Breast epithelium (tissue), 4 donors: ENCODE measurements around the gene MAD1L1. TPM values are rescaled to one million over a fixed set of nuclear protein-coding genes. Genes with fewer than 3 reads are reported as not detected.

ENCODE experiments used
- DNase-seq, 2 donors: peaks; one replicate each; pipeline ENCODE4 v3.0.0-alpha.2; 2019; ENCODE audit warnings: low spot score in 2 of 2
- H3K27ac ChIP-seq, 2 donors: fragments of 200-600 bp; sonication (generic) in 1 of 2; one replicate each; pipeline ENCODE4 v1.5.1; 2016 to 2019; ENCODE audit warnings: mild to moderate bottlenecking in 1 of 2
- H3K27me3 ChIP-seq, 2 donors: fragments of 200-600 bp; sonication (generic) in 1 of 2; one replicate each; pipeline versions ENCODE4 v1.5.1 to v1.6.0; 2017 to 2019; ENCODE audit warnings: control low read depth in 1 of 2, mild to moderate bottlenecking in 1 of 2
- H3K36me3 ChIP-seq: fragments of 200-600 bp; one replicate; pipeline ENCODE4 v1.5.1; 2019
- H3K4me1 ChIP-seq, 2 donors: fragments of 200-600 bp; sonication (generic); one replicate each; pipeline ENCODE4 v1.5.1; 2016 to 2019; ENCODE audit warnings: control low read depth in 1 of 2
- H3K4me3 ChIP-seq, 3 donors: fragments of 200-600 bp; sonication (generic); 1 replicate in 2 of 3; 2 replicates in 1 of 3; pipeline ENCODE4 v1.5.1; 2016 to 2019; ENCODE audit warnings: mild to moderate bottlenecking in 3 of 3, moderate library complexity in 2 of 3
- H3K9me3 ChIP-seq, 2 donors: fragments of 200-600 bp; sonication (generic) in 1 of 2; one replicate each; pipeline ENCODE4 v1.5.1; 2016 to 2019; ENCODE audit warnings: control low read depth in 1 of 2
- POLR2A ChIP-seq: fragments of 450-650 bp; IDR thresholded peaks from one replicate; pipeline ENCODE4 v1.6.1; 2016; ENCODE audit warnings: antibody characterized with exemption, mild to moderate bottlenecking, moderate library complexity
- POLR2AphosphoS5 ChIP-seq, 3 donors: sonication (generic); formaldehyde crosslinking; IDR thresholded peaks; one replicate each; pipeline ENCODE4 v1.6.1; 2017; ENCODE audit warnings: antibody characterized with exemption in 3 of 3
- intact Hi-C: fragments of 100-400 bp; cut with DNase I; formaldehyde crosslinking; loops from one replicate; pipeline ENCODE4 v1.15.1; 2023; ENCODE audit warnings: low total_unique reads
- total RNA-seq, 3 donors: library from RNA; depleted of rRNA; stranded (reverse); fragments of >200 nt; gene quantifications; one replicate each; pipeline ENCODE4 v1.1.0, GENCODE V29; 2016
- TF ChIP-seq, protein P1 (sequence below), 3 donors: fragments of 450-650 bp; IDR thresholded peaks; one replicate each; pipeline ENCODE4 v1.5.1; 2016 to 2017; ENCODE audit warnings: antibody characterized with exemption in 3 of 3, mild to moderate bottlenecking in 3 of 3, moderate library complexity in 3 of 3

Gene MAD1L1
- total RNA-seq, 3 donors from 2014 or later = 27.7 to 33.9 (median 28.8) TPM

DNA sequence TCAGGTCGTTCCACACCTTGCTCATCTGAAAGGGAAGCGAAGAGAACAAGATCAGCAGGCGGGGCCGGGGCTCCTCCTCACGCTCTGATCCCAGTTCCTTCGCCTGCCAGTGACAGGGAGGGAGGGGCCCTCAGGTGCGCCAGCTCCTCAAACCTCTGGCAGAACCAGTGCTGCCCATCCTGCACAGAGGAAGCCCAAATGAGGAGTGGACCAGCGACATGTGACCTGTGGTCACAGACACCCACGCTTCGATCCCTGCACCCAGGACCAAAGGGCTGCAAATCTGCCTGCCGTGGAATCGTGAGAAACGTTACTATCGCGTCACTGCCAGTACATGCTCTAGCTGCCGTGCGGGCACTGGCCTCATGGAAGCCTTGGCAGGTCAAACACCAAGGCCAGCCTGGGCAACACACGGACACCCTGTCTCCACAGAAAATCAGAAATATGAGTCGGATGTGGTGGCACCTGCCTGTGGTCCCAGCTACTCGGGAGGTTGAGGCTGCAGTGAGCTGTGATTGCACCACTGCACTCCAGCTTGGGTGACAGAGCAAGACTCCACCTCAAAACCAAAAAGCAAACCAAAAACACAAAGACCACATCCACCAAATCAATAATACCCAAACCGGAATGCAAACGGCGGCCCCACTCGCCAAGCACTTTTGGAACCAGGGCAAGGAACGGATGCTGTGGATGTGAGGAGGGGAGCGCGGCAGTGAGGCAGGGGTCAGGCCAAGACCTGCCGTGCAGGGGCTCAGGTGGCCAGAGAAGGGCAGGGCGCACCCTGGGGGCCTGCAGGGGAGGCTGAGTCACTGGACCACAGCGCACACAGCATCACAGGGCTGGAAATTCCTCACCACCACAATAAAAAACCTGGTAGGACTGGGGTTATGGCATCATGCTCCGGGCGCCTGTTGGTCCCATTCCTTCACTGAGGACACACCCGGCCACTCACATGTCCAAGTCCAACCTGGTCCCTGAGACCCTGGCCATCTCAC lies 22.7 kb upstream of the MAD1L1 start:
- no peak for TF ChIP-seq POLR2A
- TF ChIP-seq POLR2AphosphoS5 (IDR thresholded peaks at IDR 0.05) = no peak
- TF ChIP-seq, protein P1, sequence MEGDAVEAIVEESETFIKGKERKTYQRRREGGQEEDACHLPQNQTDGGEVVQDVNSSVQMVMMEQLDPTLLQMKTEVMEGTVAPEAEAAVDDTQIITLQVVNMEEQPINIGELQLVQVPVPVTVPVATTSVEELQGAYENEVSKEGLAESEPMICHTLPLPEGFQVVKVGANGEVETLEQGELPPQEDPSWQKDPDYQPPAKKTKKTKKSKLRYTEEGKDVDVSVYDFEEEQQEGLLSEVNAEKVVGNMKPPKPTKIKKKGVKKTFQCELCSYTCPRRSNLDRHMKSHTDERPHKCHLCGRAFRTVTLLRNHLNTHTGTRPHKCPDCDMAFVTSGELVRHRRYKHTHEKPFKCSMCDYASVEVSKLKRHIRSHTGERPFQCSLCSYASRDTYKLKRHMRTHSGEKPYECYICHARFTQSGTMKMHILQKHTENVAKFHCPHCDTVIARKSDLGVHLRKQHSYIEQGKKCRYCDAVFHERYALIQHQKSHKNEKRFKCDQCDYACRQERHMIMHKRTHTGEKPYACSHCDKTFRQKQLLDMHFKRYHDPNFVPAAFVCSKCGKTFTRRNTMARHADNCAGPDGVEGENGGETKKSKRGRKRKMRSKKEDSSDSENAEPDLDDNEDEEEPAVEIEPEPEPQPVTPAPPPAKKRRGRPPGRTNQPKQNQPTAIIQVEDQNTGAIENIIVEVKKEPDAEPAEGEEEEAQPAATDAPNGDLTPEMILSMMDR (IDR thresholded peaks at IDR 0.05) = no peak
- Histone ChIP-seq H3K27me3 (no peaks in the 10 kb centered on the region), H3K27ac (no peak overlapping the region), H3K36me3 (no peaks in the 10 kb centered on the region), H3K9me3 (no peaks in the 10 kb centered on the region), H3K4me1 (no peaks in the 10 kb centered on the region), H3K4me3 (no peak overlapping the region)
- DNase-seq = no peak
- intact Hi-C loops = no loop called here

DNA sequence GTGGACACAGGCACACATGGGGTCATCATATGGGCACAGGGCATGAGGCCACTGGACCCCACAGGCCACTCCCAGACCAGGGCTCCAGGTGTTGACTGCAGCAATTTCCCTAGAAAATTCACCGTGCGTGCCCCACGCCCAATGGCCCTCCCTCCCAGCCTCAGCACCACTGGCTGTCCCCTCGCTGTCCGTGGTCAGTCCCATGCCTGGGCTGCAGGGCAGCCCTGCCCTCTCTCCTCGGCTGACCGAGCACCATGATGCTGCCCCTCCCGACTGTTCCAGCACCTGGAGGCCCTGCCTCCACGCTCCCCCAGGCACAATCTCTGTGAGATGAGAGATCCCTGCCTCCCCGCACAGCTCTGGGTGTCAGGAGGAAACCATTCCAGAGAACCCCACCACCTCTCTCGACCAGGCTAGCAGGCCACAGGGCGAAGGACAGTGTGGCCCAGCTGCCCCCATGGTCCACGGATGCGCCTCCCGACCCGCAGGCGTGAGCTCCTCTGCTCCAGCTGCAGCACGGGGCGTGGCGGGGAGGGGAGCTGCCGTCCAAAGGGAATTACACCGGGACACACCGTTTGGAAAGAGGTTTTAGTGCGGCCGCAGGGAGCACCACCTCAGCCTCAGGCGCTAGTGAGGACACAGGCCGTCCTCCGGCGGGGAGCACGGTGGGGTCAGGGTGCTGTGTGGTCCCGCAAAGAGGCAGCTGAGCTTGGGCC lies 21.8 kb upstream of the MAD1L1 start:
- intact Hi-C loops = no loop called here
- H3K9me3 ChIP-seq = no peaks in the 10 kb centered on the region
- H3K27ac ChIP-seq = no peak overlapping the region
- TF ChIP-seq POLR2AphosphoS5 (IDR thresholded peaks at IDR 0.05) (no peak), POLR2A (no peak)
- TF ChIP-seq, protein P1 (IDR thresholded peaks at IDR 0.05) = no peak
- H3K27me3 ChIP-seq = no peaks in the 10 kb centered on the region
- no peaks in the 10 kb centered on the region for H3K4me1 ChIP-seq
- no peak for DNase-seq
- no peaks in the 10 kb centered on the region for H3K36me3 ChIP-seq
- no peak overlapping the region for H3K4me3 ChIP-seq

DNA sequence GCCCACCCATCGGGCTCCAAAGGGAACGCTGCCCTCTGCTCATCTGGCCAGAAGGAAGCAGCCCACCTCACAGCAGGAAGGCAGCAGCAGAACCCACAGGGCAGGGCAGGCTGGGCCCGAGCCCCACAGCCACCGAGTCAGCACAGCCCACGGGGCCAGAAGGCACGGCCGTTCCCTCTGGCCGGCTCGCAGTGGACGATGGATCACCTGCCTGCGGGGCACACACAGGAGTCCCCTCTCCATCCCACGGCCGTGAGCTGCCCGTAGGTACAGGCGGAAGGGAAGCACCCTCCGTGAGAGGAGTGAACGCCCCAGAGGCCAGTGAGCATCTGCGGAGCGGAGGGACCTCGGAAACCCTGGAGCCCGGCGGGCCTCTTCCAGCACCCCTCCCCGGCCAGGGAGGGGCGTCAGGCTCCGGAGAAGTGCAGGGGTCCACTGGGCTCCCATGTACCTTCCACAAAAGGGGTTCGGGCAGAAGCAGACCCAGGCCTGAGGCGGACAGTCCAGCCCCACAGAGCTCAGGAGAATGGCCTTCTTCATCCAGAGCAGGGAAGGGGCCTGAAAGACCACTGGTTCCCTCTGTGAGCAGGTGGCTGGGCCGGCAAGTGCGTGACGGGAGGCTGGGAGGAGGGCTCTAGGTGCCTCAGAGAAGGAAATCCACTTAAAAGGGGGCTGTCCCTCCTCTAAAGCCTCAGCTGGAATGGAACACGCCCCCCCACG lies 20.9 kb upstream of the MAD1L1 start:
- Histone ChIP-seq H3K4me3 (no peak overlapping the region), H3K9me3 (no peaks in the 10 kb centered on the region), H3K36me3 (no peaks in the 10 kb centered on the region), H3K4me1 (peaks cover 0 to 5% of the 10 kb centered on the region in 2 donors), H3K27me3 (no peaks in the 10 kb centered on the region), H3K27ac (no peak overlapping the region)
- no peak for DNase-seq
- intact Hi-C loops = no loop called here
- TF ChIP-seq, protein P1 (IDR thresholded peaks at IDR 0.05) = no peak
- TF ChIP-seq POLR2A = no peak
- no peak for TF ChIP-seq POLR2AphosphoS5 (IDR thresholded peaks at IDR 0.05)

DNA sequence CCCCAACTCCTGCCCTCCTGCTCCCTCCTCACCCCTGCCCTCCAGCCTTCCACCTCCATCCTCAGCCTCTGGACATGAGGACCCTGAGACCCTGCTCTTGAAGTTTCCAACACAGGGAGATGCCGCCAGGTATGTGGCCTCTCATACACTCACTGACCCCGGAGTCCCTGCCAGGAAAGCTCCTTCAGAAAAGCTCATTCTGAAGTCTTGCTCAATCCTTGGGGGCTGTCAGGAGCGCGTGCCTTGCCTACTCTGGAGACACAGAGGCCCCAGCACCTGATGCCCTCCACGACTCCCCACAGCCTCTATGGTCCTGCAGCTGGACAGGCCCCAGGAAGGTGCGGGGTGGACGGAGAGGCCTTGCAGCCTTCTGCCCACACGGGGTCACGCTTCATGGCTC lies 20.3 kb upstream of the MAD1L1 start:
- Histone ChIP-seq H3K27me3 (no peaks in the 10 kb centered on the region), H3K4me1 (peaks cover 0 to 5% of the 10 kb centered on the region in 2 donors), H3K4me3 (no peak overlapping the region), H3K27ac (no peak overlapping the region), H3K9me3 (no peaks in the 10 kb centered on the region), H3K36me3 (no peaks in the 10 kb centered on the region)
- TF ChIP-seq POLR2AphosphoS5 (IDR thresholded peaks at IDR 0.05) (no peak), POLR2A (no peak)
- TF ChIP-seq, protein P1 (IDR thresholded peaks at IDR 0.05) = no peak
- intact Hi-C loops = no loop called here
- DNase-seq = no peak
